Stimulated activated CD4-positive, alpha-beta T cell treated with anti-CD3 and anti-CD28 coated beads, Interleukin-1b, Interleukin-23, amount 100 ng/mL, for 4 hours (primary cell): Measurements from ENCODE around the gene SLC39A11.
"Not testable (repeated sequence)": the region's sequence is repeated elsewhere in the genome, so short reads cannot be mapped to it uniquely, and the experiment has no call there.

Source experiments
- DNase-seq, 2 donors: peaks; one replicate each; pipeline ENCODE4 v3.0.0-alpha.2; 2020; ENCODE audit warnings: low read depth in 2 of 2

SLC39A11 gene

GRCh38 chr17:72947475-72947874 lies 145.0 kb downstream of the SLC39A11 start:
- DNase-seq = no peak

DNA sequence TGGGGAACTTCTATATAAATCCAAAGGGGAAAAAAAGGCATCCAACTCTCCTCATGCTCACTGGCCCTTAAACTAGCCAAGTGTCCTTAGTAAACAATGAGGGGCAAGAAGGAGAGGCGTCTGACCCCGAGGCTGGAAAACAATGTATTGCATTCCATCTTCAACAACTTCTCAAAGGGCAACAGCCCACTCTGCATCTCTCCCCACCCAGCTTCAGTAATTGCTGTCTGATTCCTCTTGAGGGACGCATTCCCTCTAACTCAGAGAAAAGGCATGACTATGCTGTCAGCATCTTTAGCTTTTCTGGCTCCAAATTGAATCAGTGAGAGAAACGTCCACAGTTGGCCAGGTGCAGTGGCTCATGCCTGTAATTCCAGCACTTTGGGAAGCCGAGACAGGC lies 145.8 kb downstream of the SLC39A11 start:
- DNase-seq = no peak

DNA sequence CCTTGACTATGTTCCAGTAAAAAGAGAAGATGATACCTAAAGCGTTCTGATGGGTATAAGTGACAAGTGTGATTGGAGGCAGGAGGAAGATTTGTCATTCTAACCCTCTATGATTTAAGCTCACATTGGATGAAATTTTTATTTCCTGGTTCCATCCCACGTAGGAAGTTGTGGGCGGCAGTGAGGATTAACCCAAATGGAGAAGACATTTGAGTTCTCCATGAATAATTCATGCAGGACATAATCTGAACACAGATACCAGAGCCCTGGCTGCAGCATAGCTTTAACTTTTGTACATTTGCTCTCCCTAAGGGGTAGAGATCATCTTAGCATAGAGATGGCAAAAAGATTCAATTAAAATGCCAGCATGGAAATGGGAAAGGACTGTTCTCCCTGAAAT lies 146.3 kb downstream of the SLC39A11 start:
- no peak for DNase-seq

DNA sequence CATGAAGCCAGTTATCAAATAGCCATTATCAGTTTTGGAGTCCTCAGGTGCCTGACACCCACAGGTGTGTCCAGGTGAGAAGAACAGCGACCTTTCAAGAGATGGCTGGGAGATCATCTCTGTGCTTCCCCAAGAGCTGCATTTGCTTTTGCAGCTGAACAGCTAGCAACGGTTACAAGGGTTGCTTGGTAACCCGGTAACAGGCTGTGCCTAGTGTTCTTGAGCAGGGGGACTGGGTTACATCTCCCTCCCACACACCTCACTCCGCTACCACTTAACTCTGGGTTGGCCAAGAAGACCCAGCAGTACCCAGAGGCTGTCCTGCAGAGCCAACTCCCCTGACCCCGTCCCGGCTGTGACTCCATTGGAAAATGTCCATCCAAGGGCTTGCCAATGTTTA lies 147.0 kb downstream of the SLC39A11 start:
- no peak for DNase-seq

GRCh38 chr17:72943826-72944689 lies 148.4 kb downstream of the SLC39A11 start:
- no peak for DNase-seq

- no peak for DNase-seq
Measured at GRCh38 chr17:72942579-72942978, 149.9 kb downstream of the SLC39A11 start.

DNA sequence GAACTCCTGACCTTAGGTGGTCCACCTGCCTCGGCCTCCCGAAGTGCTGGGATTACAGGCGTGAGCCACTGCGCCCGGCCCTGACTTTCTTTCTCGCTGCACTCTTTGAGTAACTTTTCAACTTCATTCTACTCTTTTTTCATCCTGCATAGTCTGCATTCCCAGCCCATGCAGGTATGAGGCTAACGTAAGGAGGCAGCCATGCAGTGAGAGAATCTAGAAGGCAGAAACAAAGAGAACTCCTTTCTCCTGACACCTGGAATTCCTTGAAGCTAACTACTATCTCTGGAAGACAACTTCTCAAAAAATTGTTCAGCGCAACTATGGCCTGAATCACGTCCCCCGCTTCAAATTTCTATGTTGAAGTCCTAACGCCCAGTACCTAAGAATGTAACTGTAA lies 152.0 kb downstream of the SLC39A11 start:
- DNase-seq = no peak

DNA sequence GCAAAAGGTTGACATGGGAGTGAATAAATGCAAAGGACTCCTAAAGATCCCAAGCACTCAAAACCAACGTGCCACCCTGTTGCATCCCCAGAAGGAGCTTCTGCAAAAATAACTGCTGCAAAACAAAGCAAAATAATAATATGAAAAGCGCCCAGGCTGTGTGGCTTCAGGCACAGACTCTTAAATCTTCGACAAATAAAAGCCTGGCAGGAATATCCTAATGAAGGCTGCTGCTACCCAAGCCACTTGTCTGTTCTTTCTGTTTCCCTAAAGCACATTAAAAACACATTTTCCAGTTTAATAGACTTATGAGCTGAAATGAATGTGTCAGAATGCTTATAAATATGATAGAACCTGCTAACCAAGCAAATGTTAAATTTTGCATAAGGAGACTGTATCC lies 154.0 kb downstream of the SLC39A11 start:
- DNase-seq = no peak

GRCh38 chr17:72937707-72938106 lies 154.8 kb downstream of the SLC39A11 start:
- DNase-seq = no peak

DNA sequence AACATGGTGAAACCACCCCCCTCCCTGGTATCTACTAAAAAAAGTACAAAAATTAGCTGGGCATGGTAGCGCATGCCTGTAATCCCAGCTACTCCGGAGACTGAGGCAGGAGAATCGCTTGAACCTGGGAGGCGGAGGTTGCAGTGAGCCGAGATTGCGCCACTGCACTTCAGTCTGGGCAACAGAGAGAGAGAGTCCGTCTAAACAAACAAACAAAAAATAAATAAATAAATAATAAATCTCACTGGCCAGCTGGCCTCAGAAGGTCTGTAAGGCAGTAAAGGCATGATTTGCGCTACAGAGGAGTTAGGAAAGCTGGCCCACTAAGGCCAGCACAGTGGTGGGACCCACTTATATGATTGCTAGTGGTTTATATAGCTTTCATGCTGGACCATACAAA lies 155.2 kb downstream of the SLC39A11 start:
- not testable (repeated sequence) for DNase-seq

GRCh38 chr17:72935984-72936383 lies 156.5 kb downstream of the SLC39A11 start:
- no peak for DNase-seq

DNA sequence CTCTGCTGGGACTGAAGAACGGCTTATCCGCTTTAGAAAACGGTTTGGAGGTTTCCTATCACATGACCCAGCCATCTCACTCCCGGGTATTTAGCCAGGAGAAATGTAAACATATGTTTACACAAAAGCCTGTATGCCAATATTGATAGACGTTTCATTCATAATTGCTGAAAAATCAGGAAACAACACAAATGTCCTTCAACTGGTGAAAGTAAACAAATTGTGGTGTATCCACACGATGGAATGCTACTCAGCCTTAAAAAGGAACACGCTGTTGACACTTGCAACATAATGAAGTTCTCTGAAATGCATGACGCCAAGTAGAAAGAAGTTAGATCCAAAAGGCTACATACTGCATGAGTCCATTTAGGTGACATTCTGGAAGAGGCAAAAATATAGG lies 157.6 kb downstream of the SLC39A11 start:
- no peak for DNase-seq

DNA sequence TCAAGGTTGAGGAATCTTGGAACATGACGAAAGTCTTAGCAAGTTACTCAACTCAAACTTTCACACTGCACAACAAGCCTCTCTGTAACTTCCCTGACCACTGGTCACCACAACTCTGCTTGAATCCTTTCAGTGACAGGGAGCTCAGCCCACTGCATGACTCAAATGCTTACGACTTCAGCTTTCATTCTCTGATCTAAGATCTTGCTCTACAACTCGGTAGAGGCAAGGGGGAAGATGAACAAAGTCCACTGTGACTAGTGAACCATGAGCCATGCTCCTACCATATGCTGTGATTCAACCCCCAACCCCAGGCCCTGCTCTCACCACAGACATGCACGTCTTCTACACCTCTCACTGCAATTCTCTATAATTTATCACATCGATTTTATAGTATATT lies 160.9 kb downstream of the SLC39A11 start:
- no peak for DNase-seq

DNA sequence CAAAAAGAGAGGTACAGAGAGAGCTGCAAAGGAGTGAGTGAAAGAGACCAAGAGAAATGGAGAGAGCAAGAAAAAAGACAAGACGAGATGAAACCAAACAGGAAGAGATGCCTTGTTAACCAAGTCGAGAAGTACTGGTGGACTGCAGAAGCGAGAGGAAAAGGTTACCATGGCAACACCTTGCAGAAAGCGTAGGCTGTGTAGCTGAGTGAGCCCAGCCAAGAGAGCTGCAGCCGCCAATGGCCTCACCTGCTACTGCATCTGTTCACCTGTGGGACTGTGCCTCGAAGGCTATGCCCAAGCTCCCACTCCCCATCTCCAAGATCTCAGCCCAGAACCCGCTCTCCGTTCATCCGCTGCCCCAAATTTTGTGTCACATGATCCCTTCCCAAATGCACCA lies 161.3 kb downstream of the SLC39A11 start:
- DNase-seq = no peak

GRCh38 chr17:72930031-72930430 lies 162.5 kb downstream of the SLC39A11 start:
- no peak for DNase-seq

GRCh38 chr17:72928454-72929136 lies 163.9 kb downstream of the SLC39A11 start:
- no peak for DNase-seq

DNA sequence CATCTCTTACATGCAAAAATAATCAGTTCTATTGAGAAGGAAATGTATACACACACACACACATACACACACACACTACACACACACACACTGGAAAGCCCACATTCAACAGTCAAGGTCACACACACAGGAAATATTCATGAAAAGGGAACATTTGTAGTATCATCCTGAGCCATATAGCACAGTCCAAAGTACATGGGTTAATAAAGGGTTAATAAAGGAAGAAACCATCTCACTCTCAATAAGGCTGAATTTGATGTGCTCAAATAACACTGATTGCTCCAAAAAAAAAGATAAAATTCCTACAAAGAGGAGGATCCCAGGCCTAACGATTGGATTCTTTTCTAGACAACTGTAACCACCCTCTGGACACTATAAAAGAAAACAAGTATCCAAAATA lies 164.7 kb downstream of the SLC39A11 start:
- DNase-seq = no peak

- no peak for DNase-seq
Measured at GRCh38 chr17:72927146-72927545, 165.3 kb downstream of the SLC39A11 start.

DNA sequence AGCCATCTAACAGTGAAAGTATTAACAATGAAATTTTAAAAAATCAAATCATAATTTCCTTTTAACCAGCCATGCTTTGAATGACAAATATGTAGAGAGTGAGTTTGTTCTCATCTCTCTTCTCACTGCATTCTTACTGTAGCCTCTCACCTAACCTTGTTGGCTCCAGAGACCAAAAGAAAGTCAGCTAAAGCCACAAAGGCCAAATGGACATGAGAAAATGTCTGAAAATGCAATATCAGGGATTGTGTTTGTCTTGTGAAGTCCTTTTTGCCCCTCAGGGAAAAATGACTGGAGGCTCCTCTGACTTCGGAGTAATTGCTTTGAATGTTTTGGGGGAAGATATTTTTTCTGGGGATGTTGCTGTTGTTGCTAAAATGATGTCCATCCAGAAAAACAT lies 166.3 kb downstream of the SLC39A11 start:
- DNase-seq = no peak

- DNase-seq = no peak
Measured at GRCh38 chr17:72924196-72924595, 168.3 kb downstream of the SLC39A11 start.

DNA sequence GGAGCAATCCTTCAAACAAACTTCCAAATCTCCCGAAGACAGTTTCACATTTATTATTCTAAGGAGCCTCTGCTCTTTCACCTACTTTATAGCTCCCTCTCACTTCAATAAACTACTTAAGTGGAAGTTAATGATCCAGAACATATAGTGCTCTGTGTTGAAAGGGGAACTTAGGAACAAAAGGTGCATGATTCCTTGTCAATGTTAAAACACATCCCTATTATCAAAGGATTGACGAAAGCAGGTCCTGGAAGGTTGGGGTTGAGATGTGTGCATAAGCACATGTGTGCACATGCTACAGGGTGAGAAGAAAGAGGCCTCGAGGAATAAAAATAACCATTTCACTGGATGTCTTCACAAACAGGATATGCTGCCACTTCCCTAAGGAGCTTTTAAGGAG lies 170.3 kb downstream of the SLC39A11 start:
- no peak for DNase-seq

DNA sequence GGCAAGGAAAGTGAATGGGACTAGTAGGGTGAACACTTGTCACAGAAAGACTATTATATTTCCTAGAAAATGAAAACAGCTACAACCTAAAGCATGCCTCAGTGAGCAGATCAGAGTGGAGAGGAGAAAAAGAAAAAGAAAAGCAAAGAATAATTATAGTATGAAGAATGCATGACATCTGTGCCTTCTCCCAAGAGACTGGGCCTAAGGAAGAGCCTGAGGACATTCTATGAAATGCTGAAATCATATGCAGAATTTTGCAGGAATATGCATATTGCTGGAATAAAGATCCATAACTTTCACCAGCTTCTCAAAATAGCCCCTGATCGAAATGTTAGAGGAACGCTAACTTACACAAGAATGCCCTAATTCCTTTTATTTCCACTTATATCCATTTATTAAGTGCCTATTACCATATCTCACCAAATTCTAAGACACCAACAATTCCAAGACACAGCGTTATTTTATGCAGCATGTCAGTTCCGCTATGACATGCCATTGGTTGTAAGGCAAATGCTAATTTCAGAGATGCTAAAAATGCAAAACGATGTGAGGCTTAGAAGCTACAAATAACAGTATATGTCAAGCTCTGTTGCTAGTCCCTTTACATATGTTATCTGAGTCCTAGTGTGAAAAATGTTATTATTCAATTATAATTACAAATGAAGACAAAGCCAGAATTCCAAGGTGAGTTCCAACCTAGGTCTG lies 171.0 kb downstream of the SLC39A11 start:
- DNase-seq = no peak

GRCh38 chr17:72920513-72920912 lies 172.0 kb downstream of the SLC39A11 start:
- no peak for DNase-seq
